Colonic mucosa (tissue), 4 donors: ENCODE results near the gene MED7. TPM values are rescaled to one million over a fixed set of nuclear protein-coding genes. Genes with fewer than 3 reads are reported as not detected.

ENCODE experiments used
- DNase-seq: peaks from one replicate; pipeline ENCODE4 v3.0.0-alpha.2; 2020
- H3K27ac ChIP-seq: fragments of 200-600 bp; one replicate; pipeline ENCODE4 v1.8.0; 2021
- H3K27me3 ChIP-seq: fragments of 200-600 bp; one replicate; pipeline ENCODE4 v1.8.0; 2021
- H3K36me3 ChIP-seq: fragments of 200-600 bp; one replicate; pipeline ENCODE4 v1.8.0; 2021
- H3K4me1 ChIP-seq: fragments of 200-600 bp; one replicate; pipeline ENCODE4 v1.8.0; 2021; ENCODE audit warnings: mild to moderate bottlenecking
- H3K4me3 ChIP-seq: fragments of 200-600 bp; one replicate; pipeline ENCODE4 v1.8.0; 2021
- H3K9ac ChIP-seq, 2 donors: one replicate each; pipeline ENCODE4 v1.7.0; 2013; ENCODE audit warnings: control low read depth in 2 of 2, low read depth in 2 of 2, low read length in 2 of 2
- H3K9me3 ChIP-seq: fragments of 200-600 bp; one replicate; pipeline ENCODE4 v1.8.0; 2021
- intact Hi-C: fragments of 100-400 bp; cut with DNase I; formaldehyde crosslinking; loops from one replicate; pipeline ENCODE4 v1.14.1; 2022
- total RNA-seq, 2 donors: library from RNA; stranded (reverse); fragmentation: NEBNext Ultra II Directional in 1 of 2; extraction: Animal tissue kit (Norgen Biotek cat#: 25700) in 1 of 2; gene quantifications; one replicate each; pipeline ENCODE4 v1.2.1, GENCODE V29; 2021
- TF ChIP-seq, protein P1 (sequence below): fragments of 200-600 bp; IDR thresholded peaks from one replicate; pipeline ENCODE4 v1.8.0; 2022; ENCODE audit warnings: antibody characterized with exemption, mild to moderate bottlenecking
- donor health status: healthy.
- donor health status: DM: no; HTN: no; CAD: no.
- donor health status: DM: no; HTN: no; CAD: no.

Gene MED7
- total RNA-seq, 2 donors from 2014 or later, result 13.9 to 14.9 TPM

DNA sequence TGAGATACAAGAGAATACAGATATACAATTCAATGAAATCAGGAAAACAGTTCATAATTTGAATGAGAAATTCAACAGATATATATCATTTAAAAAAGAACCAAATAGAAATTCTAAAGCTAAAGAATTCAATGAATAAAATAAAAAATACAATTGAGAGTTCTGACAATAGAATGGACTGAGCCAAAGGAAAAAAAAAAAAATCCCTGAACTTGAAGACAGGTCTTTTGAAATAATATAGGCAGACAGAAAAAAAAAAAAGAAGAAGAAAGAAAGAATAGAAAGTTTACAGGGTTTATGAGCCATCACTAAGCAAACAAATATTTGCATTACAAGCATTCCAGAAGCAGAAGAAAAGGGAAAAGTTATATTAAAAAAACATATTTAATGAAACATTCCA, 21.0 kb downstream of the MED7 start:
- Histone ChIP-seq H3K4me3 (no peak overlapping the region), H3K9ac (no peak overlapping the region), H3K27me3 (no peaks in the 10 kb centered on the region), H3K4me1 (no peaks in the 10 kb centered on the region), H3K9me3 (no peaks in the 10 kb centered on the region), H3K36me3 (no peaks in the 10 kb centered on the region), H3K27ac (no peak overlapping the region)
- TF ChIP-seq, protein P1, sequence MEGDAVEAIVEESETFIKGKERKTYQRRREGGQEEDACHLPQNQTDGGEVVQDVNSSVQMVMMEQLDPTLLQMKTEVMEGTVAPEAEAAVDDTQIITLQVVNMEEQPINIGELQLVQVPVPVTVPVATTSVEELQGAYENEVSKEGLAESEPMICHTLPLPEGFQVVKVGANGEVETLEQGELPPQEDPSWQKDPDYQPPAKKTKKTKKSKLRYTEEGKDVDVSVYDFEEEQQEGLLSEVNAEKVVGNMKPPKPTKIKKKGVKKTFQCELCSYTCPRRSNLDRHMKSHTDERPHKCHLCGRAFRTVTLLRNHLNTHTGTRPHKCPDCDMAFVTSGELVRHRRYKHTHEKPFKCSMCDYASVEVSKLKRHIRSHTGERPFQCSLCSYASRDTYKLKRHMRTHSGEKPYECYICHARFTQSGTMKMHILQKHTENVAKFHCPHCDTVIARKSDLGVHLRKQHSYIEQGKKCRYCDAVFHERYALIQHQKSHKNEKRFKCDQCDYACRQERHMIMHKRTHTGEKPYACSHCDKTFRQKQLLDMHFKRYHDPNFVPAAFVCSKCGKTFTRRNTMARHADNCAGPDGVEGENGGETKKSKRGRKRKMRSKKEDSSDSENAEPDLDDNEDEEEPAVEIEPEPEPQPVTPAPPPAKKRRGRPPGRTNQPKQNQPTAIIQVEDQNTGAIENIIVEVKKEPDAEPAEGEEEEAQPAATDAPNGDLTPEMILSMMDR, result no peak
- DNase-seq, result no peak
- intact Hi-C loops, result no loop called here

GRCh38 chr5:157120102-157120501, 22.6 kb downstream of the MED7 start:
- Histone ChIP-seq H3K36me3 (no peaks in the 10 kb centered on the region), H3K9me3 (no peaks in the 10 kb centered on the region), H3K27me3 (no peaks in the 10 kb centered on the region), H3K27ac (no peak overlapping the region), H3K4me3 (no peak overlapping the region), H3K9ac (no peak overlapping the region), H3K4me1 (no peaks in the 10 kb centered on the region)
- TF ChIP-seq, protein P1, result no peak
- intact Hi-C loops, result no loop called here
- no peak for DNase-seq

DNA sequence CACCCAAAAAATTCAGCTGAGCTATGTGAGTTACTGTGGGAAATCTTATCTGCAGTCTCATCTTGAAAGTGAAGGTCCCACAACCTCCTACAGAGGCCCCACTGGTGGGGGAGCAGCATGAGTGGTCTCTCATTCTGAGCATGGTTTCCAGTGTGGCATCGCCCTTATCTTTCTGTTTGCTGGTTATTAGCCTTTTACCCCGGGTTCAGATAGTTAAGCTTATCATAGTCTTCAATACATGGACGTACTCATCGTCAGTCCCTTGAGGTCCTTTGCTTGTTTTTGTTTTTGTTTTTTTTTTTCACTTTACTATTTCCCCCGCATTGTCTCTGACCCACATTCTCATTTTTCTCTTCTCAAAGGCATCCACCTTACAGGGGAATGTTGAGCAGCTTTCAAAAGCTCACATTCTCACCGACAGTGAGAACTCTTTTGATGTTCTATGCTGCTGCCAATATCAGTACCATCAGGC, 26.1 kb downstream of the MED7 start:
- intact Hi-C loops, result no loop called here
- Histone ChIP-seq H3K36me3 (no peaks in the 10 kb centered on the region), H3K4me3 (no peak overlapping the region), H3K9ac (no peak overlapping the region), H3K9me3 (no peaks in the 10 kb centered on the region), H3K4me1 (no peaks in the 10 kb centered on the region), H3K27ac (no peak overlapping the region), H3K27me3 (no peaks in the 10 kb centered on the region)
- no peak for DNase-seq
- TF ChIP-seq, protein P1, result no peak

DNA sequence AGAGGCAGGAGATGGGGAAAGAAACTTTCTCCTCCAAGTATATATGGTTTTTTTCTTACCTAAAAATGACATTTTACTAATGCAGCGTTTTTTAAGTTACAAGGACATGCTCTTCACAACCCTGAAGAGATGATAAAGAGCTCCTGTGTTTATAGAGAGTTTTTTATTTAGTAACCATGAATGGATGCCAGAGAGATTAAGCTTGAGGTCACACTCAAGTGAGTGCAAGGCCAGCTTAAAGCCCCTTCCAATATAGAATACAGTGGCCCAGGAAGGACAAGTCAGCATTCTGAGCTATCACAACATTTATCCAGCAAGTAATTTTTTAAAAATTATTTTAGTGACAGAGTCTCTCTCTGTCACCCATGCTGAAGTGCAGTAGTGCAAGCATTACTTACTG, 27.2 kb downstream of the MED7 start:
- DNase-seq, result no peak
- intact Hi-C loops, result no loop called here
- H3K4me3 ChIP-seq, result no peak overlapping the region
- H3K9me3 ChIP-seq, result no peaks in the 10 kb centered on the region
- no peaks in the 10 kb centered on the region for H3K27me3 ChIP-seq
- H3K27ac ChIP-seq, result no peak overlapping the region
- TF ChIP-seq, protein P1, result no peak
- no peaks in the 10 kb centered on the region for H3K4me1 ChIP-seq
- H3K36me3 ChIP-seq, result no peaks in the 10 kb centered on the region
- no peak overlapping the region for H3K9ac ChIP-seq

GRCh38 chr5:157115012-157115411, 27.7 kb downstream of the MED7 start:
- Histone ChIP-seq H3K9ac (no peak overlapping the region), H3K9me3 (no peaks in the 10 kb centered on the region), H3K4me3 (no peak overlapping the region), H3K27ac (no peak overlapping the region), H3K36me3 (no peaks in the 10 kb centered on the region), H3K4me1 (no peaks in the 10 kb centered on the region), H3K27me3 (no peaks in the 10 kb centered on the region)
- DNase-seq, result no peak
- TF ChIP-seq, protein P1, result no peak
- intact Hi-C loops, result no loop called here

- H3K9ac ChIP-seq, result no peak overlapping the region
- no peaks in the 10 kb centered on the region for H3K27me3 ChIP-seq
- H3K9me3 ChIP-seq, result no peaks in the 10 kb centered on the region
- no peak overlapping the region for H3K4me3 ChIP-seq
- DNase-seq, result no peak
- H3K4me1 ChIP-seq, result no peaks in the 10 kb centered on the region
- intact Hi-C loops, result no loop called here
- no peak overlapping the region for H3K27ac ChIP-seq
- H3K36me3 ChIP-seq, result no peaks in the 10 kb centered on the region
- TF ChIP-seq, protein P1, result no peak
These were observed 29.7 kb downstream of the MED7 start for GRCh38 chr5:157113002-157113401.
